ENCODE data around the gene EZH2.

EZH2 gene

GRCh38 chr7:148854983-148855382 is 29.1 kb downstream of the EZH2 start:
- DNase-seq = no peak

GRCh38 chr7:148852272-148852671 is 31.8 kb downstream of the EZH2 start:
- DNase-seq = no peak

- no peak for DNase-seq
Observed at GRCh38 chr7:148850564-148850963, 33.5 kb downstream of the EZH2 start.

GRCh38 chr7:148849393-148850098 is 34.5 kb downstream of the EZH2 start:
- peak; percentile 38 for DNase-seq

GRCh38 chr7:148847815-148848734 is 36.0 kb downstream of the EZH2 start:
- DNase-seq = no peak

GRCh38 chr7:148838905-148839304 is 45.2 kb downstream of the EZH2 start:
- DNase-seq = no peak

GRCh38 chr7:148835854-148836253 is 48.2 kb downstream of the EZH2 start:
- DNase-seq = no peak

GRCh38 chr7:148834605-148835004 is 49.5 kb downstream of the EZH2 start:
- no peak for DNase-seq

GRCh38 chr7:148831782-148832181 is 52.3 kb downstream of the EZH2 start:
- no peak for DNase-seq

GRCh38 chr7:148830897-148831692 is 53.0 kb downstream of the EZH2 start:
- DNase-seq = no peak

- DNase-seq = no peak
Observed at GRCh38 chr7:148828965-148829364, 55.1 kb downstream of the EZH2 start.

- no peak for DNase-seq
Observed at GRCh38 chr7:148825338-148825737, 58.8 kb downstream of the EZH2 start.

- DNase-seq = no peak
Observed at GRCh38 chr7:148824864-148825263, 59.2 kb downstream of the EZH2 start.

- no peak for DNase-seq
Observed at GRCh38 chr7:148821422-148821821, 62.7 kb downstream of the EZH2 start.

- no peak for DNase-seq
Observed at GRCh38 chr7:148819697-148820360, 64.3 kb downstream of the EZH2 start.

- no peak for DNase-seq
Observed at GRCh38 chr7:148815612-148816011, 68.5 kb downstream of the EZH2 start.

- no peak for DNase-seq
Observed at GRCh38 chr7:148814922-148815559, 69.0 kb downstream of the EZH2 start.

GRCh38 chr7:148813890-148814289 is 70.2 kb downstream of the EZH2 start:
- DNase-seq = no peak

- DNase-seq = no peak
Observed at GRCh38 chr7:148811892-148812291, 72.2 kb downstream of the EZH2 start.

GRCh38 chr7:148809856-148810255 is 74.2 kb downstream of the EZH2 start:
- DNase-seq = peak; percentile 25

- peak; percentile 21 for DNase-seq
Observed at GRCh38 chr7:148807436-148807835, 76.7 kb downstream of the EZH2 start.

- no peak for DNase-seq
Observed at GRCh38 chr7:148806187-148806586, 77.9 kb downstream of the EZH2 start.
